Endothelial cell (in vitro differentiated cells): ENCODE measurements around the gene CRACDL. TPM values are rescaled to one million over a fixed set of nuclear protein-coding genes. Genes with fewer than 3 reads are reported as not detected.

Experiments
- DNase-seq: peaks from one replicate; pipeline ENCODE4 v3.0.0; 2021; ENCODE audit warnings: low spot score
- H3K27ac Mint-ChIP-seq: one replicate; pipeline ENCODE4 v1.8.0; 2021; ENCODE audit warnings: mixed read lengths, inconsistent platforms; ENCODE audit not compliant: unreplicated experiment
- H3K27me3 Mint-ChIP-seq: one replicate; pipeline ENCODE4 v1.8.0; 2021; ENCODE audit warnings: mild to moderate bottlenecking, moderate library complexity, mixed read lengths, inconsistent platforms; ENCODE audit not compliant: unreplicated experiment
- H3K36me3 Mint-ChIP-seq: one replicate; pipeline ENCODE4 v1.8.0; 2021; ENCODE audit warnings: mild to moderate bottlenecking, low read depth, mixed read lengths, inconsistent platforms; ENCODE audit not compliant: unreplicated experiment
- H3K4me1 Mint-ChIP-seq: one replicate; pipeline ENCODE4 v1.8.0; 2021; ENCODE audit warnings: mild to moderate bottlenecking, mixed read lengths, inconsistent platforms; ENCODE audit not compliant: unreplicated experiment
- H3K4me3 Mint-ChIP-seq: one replicate; pipeline ENCODE4 v1.8.0; 2021; ENCODE audit warnings: mild to moderate bottlenecking, mixed read lengths, inconsistent platforms; ENCODE audit not compliant: unreplicated experiment
- H3K9me3 Mint-ChIP-seq: one replicate; pipeline ENCODE4 v1.8.0; 2021; ENCODE audit warnings: mixed read lengths, inconsistent platforms; ENCODE audit not compliant: unreplicated experiment
- total RNA-seq: library from RNA; stranded (reverse); fragmentation: NEBNext Ultra II Directional; extraction: Animal tissue kit (Norgen Biotek cat#: 25700); gene quantifications from one replicate; pipeline ENCODE4 v1.2.1, GENCODE V29; 2021; ENCODE audit not compliant: unreplicated experiment
- TF ChIP-seq, protein P1 (sequence below): fragments of 200-600 bp; sonication (generic); IDR thresholded peaks from one replicate; pipeline ENCODE4 v1.5.0; 2021; ENCODE audit warnings: antibody characterized with exemption; ENCODE audit not compliant: unreplicated experiment

The CRACDL gene
- total RNA-seq, 1 donor from 2014 or later, result 3.3 TPM

DNA sequence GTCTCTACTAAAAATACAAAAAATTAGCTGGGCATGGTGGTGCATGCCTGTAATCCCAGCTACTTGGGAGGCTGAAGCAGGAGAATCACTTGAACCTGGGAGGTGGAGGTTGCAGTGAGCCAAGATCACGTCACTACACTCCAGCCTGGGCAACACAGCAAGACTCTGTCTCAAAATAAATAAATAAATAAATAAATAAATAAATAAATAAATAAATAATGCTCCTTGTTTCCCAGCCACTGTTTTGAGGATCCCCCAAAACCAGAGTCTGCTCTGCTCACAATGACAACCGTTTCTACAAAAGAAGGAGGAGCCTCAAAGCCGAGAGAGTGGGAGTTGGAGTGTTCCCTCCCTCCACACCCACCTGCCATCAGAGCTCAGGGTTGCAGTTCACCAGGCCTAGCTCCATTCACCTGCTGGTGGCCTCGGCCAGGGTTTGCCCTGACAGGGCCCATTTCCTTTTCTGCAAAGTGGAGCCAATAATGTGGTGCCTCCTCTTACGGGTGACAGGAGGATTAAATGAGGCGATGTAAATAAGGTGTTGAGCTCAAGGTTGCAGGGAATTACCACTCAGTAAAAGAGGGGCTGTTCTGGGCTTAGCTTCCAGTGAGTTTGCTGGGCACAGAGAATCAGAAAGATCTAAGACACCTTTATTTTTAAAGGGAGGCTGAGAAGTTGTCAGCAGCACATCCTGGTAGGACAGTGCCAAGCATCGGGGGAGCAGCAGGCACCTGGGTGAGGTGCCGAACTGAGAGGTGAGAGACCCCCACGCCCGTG lies 25.5 kb downstream of the CRACDL start:
- H3K36me3 Mint-ChIP-seq, result no peaks in the 10 kb centered on the region
- TF ChIP-seq, protein P1, sequence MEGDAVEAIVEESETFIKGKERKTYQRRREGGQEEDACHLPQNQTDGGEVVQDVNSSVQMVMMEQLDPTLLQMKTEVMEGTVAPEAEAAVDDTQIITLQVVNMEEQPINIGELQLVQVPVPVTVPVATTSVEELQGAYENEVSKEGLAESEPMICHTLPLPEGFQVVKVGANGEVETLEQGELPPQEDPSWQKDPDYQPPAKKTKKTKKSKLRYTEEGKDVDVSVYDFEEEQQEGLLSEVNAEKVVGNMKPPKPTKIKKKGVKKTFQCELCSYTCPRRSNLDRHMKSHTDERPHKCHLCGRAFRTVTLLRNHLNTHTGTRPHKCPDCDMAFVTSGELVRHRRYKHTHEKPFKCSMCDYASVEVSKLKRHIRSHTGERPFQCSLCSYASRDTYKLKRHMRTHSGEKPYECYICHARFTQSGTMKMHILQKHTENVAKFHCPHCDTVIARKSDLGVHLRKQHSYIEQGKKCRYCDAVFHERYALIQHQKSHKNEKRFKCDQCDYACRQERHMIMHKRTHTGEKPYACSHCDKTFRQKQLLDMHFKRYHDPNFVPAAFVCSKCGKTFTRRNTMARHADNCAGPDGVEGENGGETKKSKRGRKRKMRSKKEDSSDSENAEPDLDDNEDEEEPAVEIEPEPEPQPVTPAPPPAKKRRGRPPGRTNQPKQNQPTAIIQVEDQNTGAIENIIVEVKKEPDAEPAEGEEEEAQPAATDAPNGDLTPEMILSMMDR, result no peak
- H3K4me3 Mint-ChIP-seq, result no peak overlapping the region
- H3K27ac Mint-ChIP-seq, result no peak overlapping the region
- H3K9me3 Mint-ChIP-seq, result no peaks in the 10 kb centered on the region
- no peak for DNase-seq
- peaks cover 9% of the 10 kb centered on the region for H3K27me3 Mint-ChIP-seq
- peaks cover 29% of the 10 kb centered on the region for H3K4me1 Mint-ChIP-seq

DNA sequence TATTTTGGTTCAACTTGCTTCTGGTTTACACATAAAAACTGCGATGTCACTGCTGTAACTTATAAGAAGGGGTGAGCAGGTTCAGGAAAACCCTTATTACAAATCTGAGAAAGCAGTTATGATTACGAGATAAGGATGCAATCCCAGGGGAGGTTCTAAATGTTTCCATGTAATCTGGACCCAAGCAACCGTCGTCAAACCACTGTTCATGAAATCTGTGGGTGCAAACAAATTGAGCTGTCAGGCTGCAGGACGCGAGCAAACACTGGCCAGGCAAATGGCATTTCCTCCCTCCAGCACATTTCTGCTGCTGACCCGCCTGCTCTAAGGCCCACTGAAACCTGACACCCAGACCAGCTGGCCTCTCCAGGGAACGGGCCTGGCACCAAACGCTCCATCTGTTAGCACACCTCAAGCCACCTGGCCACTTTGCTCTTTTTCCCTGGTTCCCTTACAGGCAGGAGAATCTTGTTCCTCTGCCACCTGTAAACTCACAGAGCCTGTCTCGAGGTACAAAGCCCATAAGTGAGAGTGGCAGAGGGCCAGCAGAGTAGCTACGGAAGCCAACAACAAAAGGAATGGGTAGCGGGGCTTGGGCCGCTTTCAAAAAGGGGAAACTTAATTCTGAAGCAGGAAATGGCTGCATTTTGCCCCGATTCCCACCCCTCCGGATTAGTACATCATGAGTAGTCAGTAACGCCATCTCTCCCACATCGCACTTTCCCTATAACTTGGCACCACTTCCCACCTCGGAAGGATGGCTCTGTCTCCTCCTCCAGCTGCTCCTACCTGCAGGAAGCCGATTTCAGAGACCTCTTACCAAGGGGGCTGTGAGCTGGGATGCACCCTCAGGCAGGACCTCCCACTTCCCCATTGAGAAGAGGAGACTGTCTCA lies 26.5 kb downstream of the CRACDL start:
- peaks cover 30% of the 10 kb centered on the region for H3K4me1 Mint-ChIP-seq

GRCh38 chr2:98908931-98909316 lies 27.1 kb downstream of the CRACDL start:
- TF ChIP-seq, protein P1, result no peak
- no peaks in the 10 kb centered on the region for H3K9me3 Mint-ChIP-seq
- peak overlapping the region; percentile 91 for H3K27ac Mint-ChIP-seq
- no peak for DNase-seq
- H3K4me3 Mint-ChIP-seq, result no peak overlapping the region
- no peaks in the 10 kb centered on the region for H3K36me3 Mint-ChIP-seq
- H3K27me3 Mint-ChIP-seq, result peaks cover 6% of the 10 kb centered on the region
- peaks cover 35% of the 10 kb centered on the region for H3K4me1 Mint-ChIP-seq

More for the DNA sequence above, 26.5 kb downstream of the CRACDL start:
- Mint-ChIP-seq H3K36me3 (no peaks in the 10 kb centered on the region), H3K9me3 (no peaks in the 10 kb centered on the region), H3K4me3 (peak overlapping the region; percentile 39), H3K27ac (peak overlapping the region; percentile 91), H3K27me3 (peaks cover 6% of the 10 kb centered on the region)
- TF ChIP-seq, protein P1, result no peak
- peak; percentile 69 for DNase-seq

DNA sequence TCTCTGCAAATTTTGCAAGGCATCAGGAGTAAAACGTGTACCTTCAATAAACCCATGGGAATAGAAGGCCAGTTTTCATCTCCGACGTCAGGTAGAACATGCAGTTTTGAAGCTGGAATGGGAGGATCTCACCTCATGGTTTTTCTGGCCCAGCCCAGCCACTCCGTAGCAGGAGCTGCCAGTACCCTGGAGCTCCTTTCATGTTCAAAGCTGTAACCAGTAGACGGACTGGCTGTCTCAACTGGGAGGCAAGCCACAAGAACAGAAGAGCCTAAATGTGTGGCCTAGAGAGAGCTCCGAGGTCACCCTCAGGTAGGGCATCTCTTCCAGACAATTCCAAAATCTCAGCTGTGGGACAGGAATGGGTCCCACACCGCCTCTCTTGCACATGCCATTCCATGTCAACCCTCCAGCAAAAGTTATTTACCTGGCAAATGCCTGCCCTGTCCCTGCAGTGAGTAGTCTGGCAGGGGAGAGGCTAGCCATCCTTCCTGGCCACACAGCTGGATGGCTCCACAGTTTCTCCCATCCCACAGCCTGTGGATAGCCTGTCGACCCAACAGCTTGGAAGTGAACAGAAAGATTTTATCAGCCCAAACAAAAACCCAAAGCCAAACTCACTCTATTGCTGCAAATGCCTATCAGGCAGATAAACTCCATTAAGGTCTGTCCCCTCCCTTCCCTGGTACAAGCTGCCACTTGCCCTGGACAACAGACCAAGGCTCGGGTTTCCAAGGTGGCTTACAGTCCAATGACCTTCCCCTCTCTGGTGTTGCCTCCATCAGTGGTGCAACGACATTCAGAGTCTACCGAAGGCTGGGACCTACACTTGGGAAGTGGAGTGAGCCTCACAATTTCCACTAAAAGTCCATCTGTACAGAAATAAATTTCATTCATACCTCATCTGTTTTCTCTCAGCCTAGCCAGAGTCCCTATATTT lies 27.8 kb downstream of the CRACDL start:
- Mint-ChIP-seq H3K27me3 (peaks cover 6% of the 10 kb centered on the region), H3K4me1 (peaks cover 38% of the 10 kb centered on the region), H3K9me3 (no peaks in the 10 kb centered on the region), H3K4me3 (no peak overlapping the region), H3K36me3 (no peaks in the 10 kb centered on the region), H3K27ac (peak overlapping the region; percentile 91)
- TF ChIP-seq, protein P1, result no peak
- DNase-seq, result no peak
